Fibroblast of lung (primary cell): ENCODE measurements around the gene CFAP410. TPM values are rescaled to one million over a fixed set of nuclear protein-coding genes. Genes with fewer than 3 reads are reported as not detected.

Experiments used
- DNase-seq, 2 donors: peaks; one replicate each; pipeline versions ENCODE4 v3.0.0 to v3.0.0-alpha.2; 2010; ENCODE audit warnings: low read depth in 2 of 2
- H2AFZ ChIP-seq: 2 replicates; pipeline ENCODE4 v1.5.1; 2012; ENCODE audit warnings: low read length, control low read depth, inconsistent platforms
- H3K27ac ChIP-seq: 2 replicates; pipeline ENCODE4 v1.5.1; 2011; ENCODE audit warnings: low read length, control low read depth; ENCODE audit not compliant: insufficient read depth
- H3K27me3 ChIP-seq: 2 replicates; pipeline ENCODE4 v1.5.1; 2011; ENCODE audit warnings: mild to moderate bottlenecking, low read length; ENCODE audit not compliant: control insufficient read depth, insufficient read depth
- H3K36me3 ChIP-seq: 2 replicates; pipeline ENCODE4 v1.5.1; 2011; ENCODE audit warnings: low read length; ENCODE audit not compliant: control insufficient read depth, insufficient read depth
- H3K4me1 ChIP-seq: 2 replicates; pipeline ENCODE4 v1.5.1; 2011; ENCODE audit warnings: low read length; ENCODE audit not compliant: control insufficient read depth, insufficient read depth; ENCODE audit errors: extremely low read depth
- H3K4me2 ChIP-seq: 2 replicates; pipeline ENCODE4 v1.5.1; 2011; ENCODE audit warnings: low read length, control low read depth; ENCODE audit not compliant: insufficient read depth; ENCODE audit errors: extremely low read depth
- H3K4me3 ChIP-seq, 4 experiments: fragments of 200-600 bp in 1 of 4; sonication (generic) in 1 of 4; replicated peaks in 1 of 4; 2 replicates each; pipeline ENCODE4 v1.5.1; 2011 to 2016; ENCODE audit warnings: low read length in 4 of 4, low read depth in 3 of 4, mild to moderate bottlenecking in 3 of 4, control low read depth in 2 of 4, inconsistent platforms in 1 of 4, mixed read lengths in 1 of 4; ENCODE audit not compliant: insufficient read depth in 1 of 4; ENCODE audit errors: control extremely low read depth in 1 of 4
- H3K79me2 ChIP-seq: 2 replicates; pipeline ENCODE4 v1.5.1; 2012; ENCODE audit warnings: mild to moderate bottlenecking, low read length, inconsistent platforms; ENCODE audit not compliant: control insufficient read depth, insufficient read depth
- H3K9ac ChIP-seq: 2 replicates; pipeline ENCODE4 v1.5.1; 2011; ENCODE audit warnings: mild to moderate bottlenecking, low read length, control low read depth; ENCODE audit not compliant: insufficient read depth
- H3K9me3 ChIP-seq: 2 replicates; pipeline ENCODE4 v1.5.1; 2012; ENCODE audit warnings: low read depth, low read length; ENCODE audit not compliant: control insufficient read depth, insufficient read depth
- H4K20me1 ChIP-seq: 2 replicates; pipeline ENCODE4 v1.5.1; 2011; ENCODE audit warnings: low read length; ENCODE audit not compliant: control insufficient read depth, insufficient read depth; ENCODE audit errors: extremely low read depth
- EZH2 ChIP-seq: IDR thresholded peaks from 2 replicates; pipeline ENCODE4 v1.5.1; 2012; ENCODE audit warnings: low read length, control low read depth, mild to moderate bottlenecking; ENCODE audit errors: missing control alignments
- polyA plus RNA-seq, 2 donors: library from polyadenylated mRNA; depleted of rRNA in 1 of 2; stranded (reverse) in 1 of 2; unstranded in 1 of 2; fragments of >200 nt; gene quantifications; 2 replicates each; pipeline ENCODE4 v1.2.1, GENCODE V29; 2011 to 2012; ENCODE audit warnings: missing spikeins in 1 of 2
- total RNA-seq: library from RNA; depleted of rRNA; stranded (reverse); fragments of >200 nt; gene quantifications from 2 replicates; pipeline ENCODE4 v1.2.1, GENCODE V29; 2014
- TF ChIP-seq, protein P1 (sequence below), 2 donors: IDR thresholded peaks in 1 of 2; conservative IDR thresholded peaks in 1 of 2; 1 replicate in 1 of 2; 2 replicates in 1 of 2; pipeline ENCODE4 v1.5.1; 2011 to 2012; ENCODE audit warnings: low read length in 2 of 2, control low read depth in 1 of 2, inconsistent platforms in 1 of 2, low read depth in 1 of 2, mild to moderate bottlenecking in 1 of 2

The CFAP410 gene
- total and polyA plus RNA-seq, 2 donors (not counting 1 experiment from before 2014, with no cell fraction given), result 4.9 to 7.1 TPM

DNA sequence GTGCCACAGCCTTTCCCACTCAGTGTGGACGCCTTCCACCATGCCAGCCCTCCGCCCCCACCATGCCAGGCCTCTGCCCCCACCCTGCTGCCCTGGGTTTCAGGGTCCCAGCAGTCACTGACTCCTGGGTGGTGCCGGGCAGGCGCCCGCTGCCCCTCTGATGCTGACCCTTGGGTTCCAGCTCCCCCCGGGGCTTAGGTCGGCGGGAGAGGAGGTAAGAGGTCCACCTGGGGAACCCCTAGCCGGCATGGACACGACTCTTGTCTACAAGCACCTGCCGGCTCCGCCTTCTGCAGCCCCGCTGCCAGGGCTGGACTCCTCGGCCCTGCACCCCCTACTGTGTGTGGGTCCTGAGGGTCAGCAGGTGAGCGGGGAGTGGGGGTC lies 46.4 kb downstream of the CFAP410 start:
- no peaks in the 10 kb centered on the region for H3K79me2 ChIP-seq
- H4K20me1 ChIP-seq, result no peaks in the 10 kb centered on the region
- no peak for DNase-seq
- no peaks in the 10 kb centered on the region for H3K36me3 ChIP-seq
- TF ChIP-seq, protein P1, sequence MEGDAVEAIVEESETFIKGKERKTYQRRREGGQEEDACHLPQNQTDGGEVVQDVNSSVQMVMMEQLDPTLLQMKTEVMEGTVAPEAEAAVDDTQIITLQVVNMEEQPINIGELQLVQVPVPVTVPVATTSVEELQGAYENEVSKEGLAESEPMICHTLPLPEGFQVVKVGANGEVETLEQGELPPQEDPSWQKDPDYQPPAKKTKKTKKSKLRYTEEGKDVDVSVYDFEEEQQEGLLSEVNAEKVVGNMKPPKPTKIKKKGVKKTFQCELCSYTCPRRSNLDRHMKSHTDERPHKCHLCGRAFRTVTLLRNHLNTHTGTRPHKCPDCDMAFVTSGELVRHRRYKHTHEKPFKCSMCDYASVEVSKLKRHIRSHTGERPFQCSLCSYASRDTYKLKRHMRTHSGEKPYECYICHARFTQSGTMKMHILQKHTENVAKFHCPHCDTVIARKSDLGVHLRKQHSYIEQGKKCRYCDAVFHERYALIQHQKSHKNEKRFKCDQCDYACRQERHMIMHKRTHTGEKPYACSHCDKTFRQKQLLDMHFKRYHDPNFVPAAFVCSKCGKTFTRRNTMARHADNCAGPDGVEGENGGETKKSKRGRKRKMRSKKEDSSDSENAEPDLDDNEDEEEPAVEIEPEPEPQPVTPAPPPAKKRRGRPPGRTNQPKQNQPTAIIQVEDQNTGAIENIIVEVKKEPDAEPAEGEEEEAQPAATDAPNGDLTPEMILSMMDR (conservative IDR thresholded peaks at IDR 0.05 in 1 of 2, IDR thresholded peaks at IDR 0.05 in 1 of 2; ENCODE audit: low read depth in 1 of 2, low read length in 2 of 2), result no peak
- no peak for TF ChIP-seq EZH2
- H2AFZ ChIP-seq, result no peak overlapping the region
- no peak overlapping the region for H3K4me2 ChIP-seq
- H3K27me3 ChIP-seq, result no peaks in the 10 kb centered on the region
- no peak overlapping the region for H3K4me3 ChIP-seq
- H3K4me1 ChIP-seq, result no peaks in the 10 kb centered on the region
- no peaks in the 10 kb centered on the region for H3K9me3 ChIP-seq
- H3K27ac ChIP-seq, result no peak overlapping the region
- no peak overlapping the region for H3K9ac ChIP-seq

DNA sequence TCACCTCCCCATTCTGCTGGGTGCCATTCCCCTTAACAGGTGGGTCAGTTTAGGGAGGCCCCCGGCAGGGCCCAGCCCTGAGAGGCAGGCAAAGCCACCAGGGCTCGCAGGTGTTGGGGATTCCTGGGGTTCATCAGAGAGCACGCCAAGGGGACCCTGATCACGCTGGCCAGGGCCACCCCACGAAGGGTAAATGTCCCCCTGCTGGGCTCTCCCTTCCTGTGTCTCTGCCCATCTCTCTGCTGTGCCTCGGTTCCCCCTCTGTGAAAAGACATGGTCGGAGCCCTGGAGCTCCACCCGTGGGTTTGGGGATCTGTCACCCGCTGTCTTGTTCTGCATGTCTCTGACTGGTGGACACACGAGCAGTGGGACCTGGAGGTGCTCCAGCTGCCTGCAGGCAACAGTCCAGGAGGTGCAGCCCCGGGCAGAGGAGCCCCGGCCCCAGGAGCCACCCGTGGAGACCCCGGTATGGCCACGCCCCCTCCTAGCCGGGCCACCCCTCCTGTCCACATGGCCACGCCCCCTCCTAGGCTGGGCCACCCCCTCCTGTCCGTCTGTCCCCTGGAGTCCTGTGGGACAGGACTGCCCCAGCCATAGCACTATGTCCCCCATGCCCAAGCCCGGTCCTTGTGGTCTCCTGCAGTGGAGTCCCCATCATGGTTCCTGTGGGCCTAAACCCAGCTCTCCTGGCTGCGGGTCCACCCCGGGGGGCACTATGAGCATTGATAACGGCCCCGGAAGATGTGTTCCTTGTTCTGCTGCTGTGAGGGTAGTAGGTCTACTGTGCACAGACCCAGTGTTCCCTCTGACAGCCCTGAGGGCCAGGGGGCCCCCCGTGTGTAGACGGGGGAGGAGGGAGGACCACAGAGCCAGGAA lies 47.0 kb downstream of the CFAP410 start:
- H3K4me3 ChIP-seq, result no peak overlapping the region
- TF ChIP-seq, protein P1 (conservative IDR thresholded peaks at IDR 0.05 in 1 of 2, IDR thresholded peaks at IDR 0.05 in 1 of 2; ENCODE audit: low read depth in 1 of 2, low read length in 2 of 2), result no peak
- no peak for TF ChIP-seq EZH2
- H3K4me2 ChIP-seq, result no peak overlapping the region
- no peak overlapping the region for H2AFZ ChIP-seq
- H3K27ac ChIP-seq, result no peak overlapping the region
- H3K9me3 ChIP-seq, result no peaks in the 10 kb centered on the region
- no peaks in the 10 kb centered on the region for H3K36me3 ChIP-seq
- no peaks in the 10 kb centered on the region for H3K27me3 ChIP-seq
- no peak overlapping the region for H3K9ac ChIP-seq
- no peaks in the 10 kb centered on the region for H3K4me1 ChIP-seq
- H3K79me2 ChIP-seq, result no peaks in the 10 kb centered on the region
- no peaks in the 10 kb centered on the region for H4K20me1 ChIP-seq
- DNase-seq, result no peak

DNA sequence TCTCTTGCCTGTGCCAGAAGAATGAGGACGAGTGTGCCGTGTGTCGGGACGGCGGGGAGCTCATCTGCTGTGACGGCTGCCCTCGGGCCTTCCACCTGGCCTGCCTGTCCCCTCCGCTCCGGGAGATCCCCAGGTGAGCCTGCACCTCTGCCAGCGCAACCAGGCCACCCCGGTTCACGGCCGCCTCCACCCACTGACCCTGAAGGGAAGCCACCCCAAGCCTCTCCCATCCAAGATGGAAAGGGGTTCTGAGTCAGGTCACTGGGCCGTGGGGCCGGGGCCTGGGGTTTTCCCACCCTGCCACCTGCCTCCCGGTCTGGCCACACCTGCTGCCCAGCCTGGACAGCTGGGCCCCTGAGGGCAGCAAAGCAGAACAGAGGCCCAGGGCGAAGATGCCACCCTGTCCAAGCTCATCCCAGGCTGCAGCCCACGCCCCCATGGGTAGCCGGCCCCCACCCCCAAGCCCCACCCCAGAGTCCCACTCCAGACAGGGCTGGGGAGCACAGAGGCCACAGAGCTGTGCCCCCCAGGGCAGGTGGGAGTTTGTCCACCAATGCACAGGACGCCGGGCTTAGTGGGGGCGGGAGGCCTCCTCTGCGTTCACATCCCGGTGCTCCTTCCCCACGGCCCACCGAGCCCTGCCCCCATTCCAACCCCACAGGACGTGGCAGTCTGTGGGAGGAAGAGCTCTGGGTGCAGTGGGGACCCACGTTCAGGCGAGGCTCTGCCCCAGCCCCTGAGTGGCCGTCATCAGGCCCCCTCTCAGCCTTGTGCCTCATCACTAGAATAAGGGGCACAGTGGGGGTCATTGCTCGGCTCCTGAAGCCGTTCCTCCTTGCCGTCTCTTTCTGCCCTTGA lies 47.9 kb downstream of the CFAP410 start:
- H3K36me3 ChIP-seq, result no peaks in the 10 kb centered on the region
- no peaks in the 10 kb centered on the region for H3K79me2 ChIP-seq
- TF ChIP-seq, protein P1 (conservative IDR thresholded peaks at IDR 0.05 in 1 of 2, IDR thresholded peaks at IDR 0.05 in 1 of 2; ENCODE audit: low read depth in 1 of 2, low read length in 2 of 2), result no peak
- no peak for TF ChIP-seq EZH2
- no peak overlapping the region for H3K4me3 ChIP-seq
- H3K27ac ChIP-seq, result no peak overlapping the region
- no peak overlapping the region for H3K9ac ChIP-seq
- H2AFZ ChIP-seq, result no peak overlapping the region
- no peaks in the 10 kb centered on the region for H3K27me3 ChIP-seq
- H3K4me2 ChIP-seq, result no peak overlapping the region
- no peaks in the 10 kb centered on the region for H3K4me1 ChIP-seq
- no peaks in the 10 kb centered on the region for H4K20me1 ChIP-seq
- H3K9me3 ChIP-seq, result no peaks in the 10 kb centered on the region
- no peak for DNase-seq
